Activated CD8-positive, alpha-beta memory T cell treated with anti-CD3 and anti-CD28 coated beads, Interleukin-2, amount 50 U/mL, for 48 hours (primary cell): ENCODE data around the gene CXCL5.
"Not testable (repeated sequence)": the region's sequence is repeated elsewhere in the genome, so short reads cannot be mapped to it uniquely, and the experiment has no call there.

Source experiments
- DNase-seq: peaks from one replicate; pipeline ENCODE4 v3.0.0-alpha.2; 2020

Gene CXCL5

GRCh38 chr4:73967866-73968265, 30.6 kb downstream of the CXCL5 start:
- no peak for DNase-seq

- DNase-seq: no peak
These were observed 33.4 kb downstream of the CXCL5 start for GRCh38 chr4:73964862-73965611.

DNA sequence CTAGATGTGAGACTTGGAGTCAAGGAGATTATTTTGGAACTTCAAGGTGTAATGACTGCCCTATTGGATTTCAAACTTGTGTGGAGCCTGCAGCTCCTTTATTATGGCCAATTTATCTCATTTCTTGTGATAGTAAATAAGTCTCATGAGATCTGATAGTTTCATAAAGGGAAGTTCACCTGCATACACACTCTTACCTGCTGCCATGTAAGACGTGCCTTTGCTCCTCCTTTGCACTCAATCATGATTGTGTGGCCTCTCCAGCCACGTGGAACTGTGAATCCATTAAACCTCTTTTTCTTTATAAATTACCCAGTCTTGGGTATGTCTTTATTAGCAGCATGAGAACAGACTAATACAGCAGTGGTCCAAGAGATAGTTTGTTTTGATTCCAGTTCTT, 35.8 kb downstream of the CXCL5 start:
- no peak for DNase-seq

- DNase-seq: not testable (repeated sequence)
These were observed 39.4 kb downstream of the CXCL5 start for GRCh38 chr4:73959041-73959440.

GRCh38 chr4:73952352-73952751, 46.1 kb downstream of the CXCL5 start:
- no peak for DNase-seq

DNA sequence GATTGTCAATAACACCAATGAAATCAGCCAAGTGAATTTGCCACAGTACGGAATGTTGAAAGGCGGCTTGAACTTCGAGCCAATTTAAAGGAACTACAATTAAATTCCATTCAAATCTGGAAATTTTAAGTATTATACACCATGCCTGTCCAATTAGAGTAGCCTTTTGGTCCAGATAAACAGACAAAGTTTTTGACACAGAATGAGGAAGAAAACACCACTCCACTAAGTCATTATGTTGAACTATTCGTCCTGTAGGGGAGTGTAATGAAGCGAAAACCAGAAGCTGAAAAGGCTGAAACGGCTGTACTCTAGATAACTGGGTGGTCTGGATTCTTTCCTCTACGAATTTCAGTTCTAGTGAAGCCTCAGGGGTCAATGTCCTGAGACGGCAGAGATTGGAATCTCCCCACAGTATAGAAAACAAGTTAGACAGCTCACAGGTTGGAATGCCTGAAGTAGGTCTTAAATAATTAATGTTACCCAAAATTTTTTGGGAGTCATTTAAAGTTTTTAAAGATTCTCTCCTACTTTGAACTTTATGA, 48.0 kb downstream of the CXCL5 start:
- not testable (repeated sequence) for DNase-seq

GRCh38 chr4:73948990-73949706, 49.3 kb downstream of the CXCL5 start:
- no peak for DNase-seq

GRCh38 chr4:73948291-73948690, 50.2 kb downstream of the CXCL5 start:
- no peak for DNase-seq

GRCh38 chr4:73947239-73947985, 51.1 kb downstream of the CXCL5 start:
- no peak for DNase-seq

DNA sequence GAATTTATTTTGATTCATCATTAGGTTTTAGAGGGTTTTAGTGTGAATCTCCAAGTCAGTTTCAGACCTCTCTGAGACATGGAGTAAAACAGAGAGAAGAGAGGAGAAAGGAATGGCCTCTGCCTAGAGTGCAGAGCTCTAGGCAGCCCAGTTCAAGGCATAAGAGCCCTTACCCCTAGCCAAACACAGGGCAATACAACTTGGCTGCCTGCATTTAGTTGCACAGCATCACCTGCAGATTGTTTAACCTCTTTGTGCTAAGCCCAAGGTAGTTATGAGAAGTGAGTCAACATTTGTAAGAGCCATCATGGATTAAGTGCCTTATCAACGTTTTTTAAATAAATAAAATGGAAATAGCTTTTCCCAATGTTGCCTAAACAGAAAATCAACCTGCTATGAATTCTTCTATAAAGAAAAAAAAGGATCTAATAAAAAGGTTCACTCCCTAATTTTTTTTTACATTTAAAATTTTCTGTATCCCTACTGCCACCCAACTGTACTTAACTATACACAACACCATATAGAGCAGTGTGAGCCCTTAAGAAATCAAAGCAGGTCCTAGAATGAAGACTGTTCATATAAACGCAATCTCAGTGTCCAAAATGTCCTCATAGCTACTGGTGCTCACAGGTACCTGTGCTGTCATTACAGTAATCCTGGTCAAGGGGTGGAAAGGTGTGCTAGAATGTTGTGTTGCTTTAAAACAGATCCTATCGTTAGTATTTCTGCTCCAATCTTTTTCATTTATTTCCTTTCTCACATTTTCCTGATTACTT, 52.6 kb downstream of the CXCL5 start:
- no peak for DNase-seq
